Cardiac muscle cell (in vitro differentiated cells and primary cell): ENCODE data around the gene UQCC2. TPM values are rescaled to one million over a fixed set of nuclear protein-coding genes. Genes with fewer than 3 reads are reported as not detected.

Experiments used
- DNase-seq, 2 donors: peaks; one replicate each; pipeline versions ENCODE4 v3.0.0 to v3.0.0-alpha.2; 2010 to 2017; ENCODE audit warnings: low read depth in 1 of 2, low spot score in 1 of 2
- H3K27ac ChIP-seq: fragments of 200-600 bp; sonication (generic); 2 replicates; pipeline ENCODE4 v1.5.1; 2016
- H3K27me3 ChIP-seq: fragments of 200-600 bp; sonication (generic); 2 replicates; pipeline ENCODE4 v1.6.0; 2016; ENCODE audit warnings: control low read depth
- H3K36me3 ChIP-seq: fragments of 200-600 bp; sonication (generic); 2 replicates; pipeline ENCODE4 v1.5.1; 2016; ENCODE audit warnings: control low read depth
- H3K4me1 ChIP-seq: fragments of 200-600 bp; sonication (generic); 2 replicates; pipeline ENCODE4 v1.8.1; 2017; ENCODE audit warnings: low read depth, mild to moderate bottlenecking, mixed run types
- H3K4me3 ChIP-seq: fragments of 200-600 bp; sonication (generic); 2 replicates; pipeline ENCODE4 v1.5.1; 2016; ENCODE audit warnings: mild to moderate bottlenecking
- H3K9me3 ChIP-seq: fragments of 200-600 bp; sonication (generic); 2 replicates; pipeline ENCODE4 v1.5.1; 2017; ENCODE audit warnings: low read depth, mild to moderate bottlenecking, control low read depth
- polyA plus RNA-seq: library from polyadenylated mRNA; unstranded; fragments of >200 nt; fragmentation: Nextera tagmentation; extraction: Ambion mirVana; gene quantifications from 2 replicates; pipeline ENCODE4 v1.2.1, GENCODE V29; 2016
- total RNA-seq: library from RNA; depleted of rRNA; stranded (reverse); fragments of >200 nt; gene quantifications from 2 replicates; pipeline ENCODE4 v1.2.3, GENCODE V29; 2016
- TF ChIP-seq, protein P1 (sequence below): IDR thresholded peaks from 2 replicates; pipeline ENCODE4 v1.5.1; 2012; ENCODE audit warnings: low read depth, mild to moderate bottlenecking, low read length

UQCC2 gene
- total RNA-seq = 35.7 and 40.1 TPM in 2 replicates
- 216 and 232 TPM in 2 replicates for polyA plus RNA-seq

GRCh38 chr6:33711140-33712129, at the start of gene UQCC2:
Gene UQCC2 (minus strand): TSS chr6:33711700. CDS start chr6:33711686, 14 bp downstream.
- H3K4me3 ChIP-seq = peak within 1 kb of the TSS; percentile 68
- peak within 1 kb of the TSS; percentile 93 for H3K27ac ChIP-seq
- no peaks in the 10 kb centered on the region for H3K9me3 ChIP-seq
- H3K36me3 ChIP-seq = no peaks in the 10 kb centered on the region
- no peaks in the 10 kb centered on the region for H3K27me3 ChIP-seq
- no peaks in the 10 kb centered on the region for H3K4me1 ChIP-seq
- peak; percentile 98 to 99 for DNase-seq
- TF ChIP-seq, protein P1, sequence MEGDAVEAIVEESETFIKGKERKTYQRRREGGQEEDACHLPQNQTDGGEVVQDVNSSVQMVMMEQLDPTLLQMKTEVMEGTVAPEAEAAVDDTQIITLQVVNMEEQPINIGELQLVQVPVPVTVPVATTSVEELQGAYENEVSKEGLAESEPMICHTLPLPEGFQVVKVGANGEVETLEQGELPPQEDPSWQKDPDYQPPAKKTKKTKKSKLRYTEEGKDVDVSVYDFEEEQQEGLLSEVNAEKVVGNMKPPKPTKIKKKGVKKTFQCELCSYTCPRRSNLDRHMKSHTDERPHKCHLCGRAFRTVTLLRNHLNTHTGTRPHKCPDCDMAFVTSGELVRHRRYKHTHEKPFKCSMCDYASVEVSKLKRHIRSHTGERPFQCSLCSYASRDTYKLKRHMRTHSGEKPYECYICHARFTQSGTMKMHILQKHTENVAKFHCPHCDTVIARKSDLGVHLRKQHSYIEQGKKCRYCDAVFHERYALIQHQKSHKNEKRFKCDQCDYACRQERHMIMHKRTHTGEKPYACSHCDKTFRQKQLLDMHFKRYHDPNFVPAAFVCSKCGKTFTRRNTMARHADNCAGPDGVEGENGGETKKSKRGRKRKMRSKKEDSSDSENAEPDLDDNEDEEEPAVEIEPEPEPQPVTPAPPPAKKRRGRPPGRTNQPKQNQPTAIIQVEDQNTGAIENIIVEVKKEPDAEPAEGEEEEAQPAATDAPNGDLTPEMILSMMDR = peak; percentile 72

GRCh38 chr6:33759887-33760629, 48.6 kb upstream of the UQCC2 start:
- TF ChIP-seq, protein P1 = no peak
- DNase-seq = no peak
- H3K36me3 ChIP-seq = no peaks in the 10 kb centered on the region

DNA sequence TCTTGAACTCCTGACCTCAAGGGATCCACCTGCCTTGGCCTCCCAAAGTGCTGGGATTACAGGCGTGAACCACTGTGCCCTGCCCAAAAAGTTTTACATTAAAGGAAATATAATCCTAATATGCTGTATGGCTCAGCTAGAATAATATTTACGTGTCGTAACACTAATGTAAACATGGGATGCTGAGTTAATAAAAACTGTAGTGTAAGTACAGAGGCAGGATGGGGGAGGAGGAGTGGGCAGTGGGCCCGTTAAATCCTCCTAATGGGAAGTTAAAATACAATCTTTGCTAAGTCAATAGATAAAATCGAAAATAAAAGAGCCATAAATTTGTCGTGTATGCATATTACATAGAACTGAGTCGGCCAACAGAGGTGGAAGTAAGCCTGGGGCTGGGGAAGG, 47.3 kb upstream of the UQCC2 start:
- no peak for DNase-seq
- H3K9me3 ChIP-seq = no peaks in the 10 kb centered on the region
- TF ChIP-seq, protein P1 = no peak
- H3K4me3 ChIP-seq = no peak overlapping the region
- no peak overlapping the region for H3K27ac ChIP-seq
- H3K4me1 ChIP-seq = peaks cover 17% of the 10 kb centered on the region
- no peaks in the 10 kb centered on the region for H3K27me3 ChIP-seq
- H3K36me3 ChIP-seq = no peaks in the 10 kb centered on the region

More at GRCh38 chr6:33759887-33760629, 48.6 kb upstream of the UQCC2 start:
- Histone ChIP-seq H3K4me3 (no peak overlapping the region), H3K27me3 (no peaks in the 10 kb centered on the region), H3K27ac (no peak overlapping the region), H3K4me1 (peaks cover 16% of the 10 kb centered on the region), H3K9me3 (no peaks in the 10 kb centered on the region)

DNA sequence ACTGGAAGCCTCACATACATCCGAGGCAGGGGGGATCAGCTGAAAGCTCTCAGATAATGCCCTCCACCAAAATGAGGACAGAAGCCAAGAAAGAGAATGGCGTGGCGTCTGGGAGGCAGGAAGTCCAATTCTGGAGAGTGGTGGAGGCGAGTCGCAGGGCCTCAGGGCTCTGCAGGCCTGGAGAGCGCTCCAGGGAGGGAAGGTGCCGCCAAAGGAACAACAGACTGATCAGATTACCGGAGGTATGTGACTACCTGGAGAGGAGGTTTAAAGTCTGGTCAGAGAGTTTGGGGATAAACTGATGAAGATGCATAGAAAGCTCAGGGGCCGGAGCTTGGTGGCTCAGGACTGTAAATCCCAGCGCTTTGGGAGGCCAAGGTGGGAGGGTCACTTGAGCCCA, 46.4 kb upstream of the UQCC2 start:
- Histone ChIP-seq H3K9me3 (no peaks in the 10 kb centered on the region), H3K27me3 (no peaks in the 10 kb centered on the region), H3K4me1 (peaks cover 17% of the 10 kb centered on the region), H3K4me3 (no peak overlapping the region), H3K27ac (no peak overlapping the region), H3K36me3 (no peaks in the 10 kb centered on the region)
- no peak for DNase-seq
- TF ChIP-seq, protein P1 = no peak

- DNase-seq = no peak
- H3K4me1 ChIP-seq = peaks cover 23% of the 10 kb centered on the region
Measured at GRCh38 chr6:33757113-33757512, 45.6 kb upstream of the UQCC2 start.

More at GRCh38 chr6:33757113-33757512, 45.6 kb upstream of the UQCC2 start:
- TF ChIP-seq, protein P1 = no peak
- Histone ChIP-seq H3K4me3 (no peak overlapping the region), H3K36me3 (no peaks in the 10 kb centered on the region), H3K27ac (no peak overlapping the region), H3K27me3 (no peaks in the 10 kb centered on the region), H3K9me3 (no peaks in the 10 kb centered on the region)
